ENCODE measurements around the gene PBX4. TPM values are rescaled to one million over a fixed set of nuclear protein-coding genes. Genes with fewer than 3 reads are reported as not detected.

Gene PBX4
- total RNA-seq, 1 donor from 2014 or later: 56.1 TPM

DNA sequence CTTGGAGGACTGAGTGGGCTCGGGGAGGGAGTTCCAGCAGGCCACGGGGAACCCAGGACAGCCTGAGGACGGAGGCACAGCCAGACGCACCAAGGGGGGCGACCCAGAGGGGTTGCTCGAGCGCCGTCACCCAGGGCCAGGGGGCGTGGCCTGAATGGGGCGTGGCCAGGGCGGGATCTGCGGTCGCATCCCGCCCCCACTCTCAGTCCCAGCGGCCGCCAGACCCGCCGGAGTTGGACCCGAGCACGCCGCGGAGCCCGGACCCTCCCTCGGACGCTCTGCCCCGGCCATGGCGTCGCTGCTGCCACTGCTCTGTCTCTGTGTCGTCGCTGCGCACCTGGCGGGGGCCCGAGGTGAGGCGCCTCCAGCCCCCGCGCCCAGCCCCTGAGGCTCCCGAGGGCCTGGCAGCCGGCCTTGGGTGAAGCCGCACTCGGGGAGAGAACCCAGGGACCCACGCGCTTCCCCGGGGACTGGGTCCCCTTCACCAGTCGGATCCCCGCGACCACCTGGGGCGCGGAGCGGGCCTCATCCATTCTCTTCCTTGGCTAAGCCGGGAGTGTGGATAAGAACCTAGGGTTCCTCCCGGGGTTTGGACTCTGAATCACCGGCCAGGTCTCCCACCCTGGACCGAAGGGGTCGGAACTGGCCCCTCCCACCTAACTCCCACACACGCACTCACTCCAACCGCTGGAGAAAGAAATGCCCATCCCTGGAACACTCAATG is 80.3 kb downstream of the PBX4 start, which contains the start of gene CILP2:
Gene CILP2 (plus strand): TSS at position 205 of the 724 bp plus-strand sequence. CDS start 85 bp downstream, at position 290.
- H3K9me3 Mint-ChIP-seq (ENCODE audit: unreplicated experiment): peaks cover 11% of the 10 kb centered on the region
- H3K27ac Mint-ChIP-seq (ENCODE audit: unreplicated experiment): peak within 1 kb of the TSS; percentile 57
- no peaks in the 10 kb centered on the region for H3K36me3 Mint-ChIP-seq (ENCODE audit: unreplicated experiment)
- peak; percentile 87 for DNase-seq
- TF ChIP-seq CTCF (IDR thresholded peaks at IDR 0.05; ENCODE audit: partially characterized antibody, unreplicated experiment): no peak
- peaks cover 16% of the 10 kb centered on the region for H3K4me1 Mint-ChIP-seq (ENCODE audit: low read depth, unreplicated experiment)
- H3K4me3 Mint-ChIP-seq (ENCODE audit: unreplicated experiment): peak within 1 kb of the TSS; percentile 84
- H3K27me3 Mint-ChIP-seq (ENCODE audit: unreplicated experiment): peaks cover 31% of the 10 kb centered on the region

DNA sequence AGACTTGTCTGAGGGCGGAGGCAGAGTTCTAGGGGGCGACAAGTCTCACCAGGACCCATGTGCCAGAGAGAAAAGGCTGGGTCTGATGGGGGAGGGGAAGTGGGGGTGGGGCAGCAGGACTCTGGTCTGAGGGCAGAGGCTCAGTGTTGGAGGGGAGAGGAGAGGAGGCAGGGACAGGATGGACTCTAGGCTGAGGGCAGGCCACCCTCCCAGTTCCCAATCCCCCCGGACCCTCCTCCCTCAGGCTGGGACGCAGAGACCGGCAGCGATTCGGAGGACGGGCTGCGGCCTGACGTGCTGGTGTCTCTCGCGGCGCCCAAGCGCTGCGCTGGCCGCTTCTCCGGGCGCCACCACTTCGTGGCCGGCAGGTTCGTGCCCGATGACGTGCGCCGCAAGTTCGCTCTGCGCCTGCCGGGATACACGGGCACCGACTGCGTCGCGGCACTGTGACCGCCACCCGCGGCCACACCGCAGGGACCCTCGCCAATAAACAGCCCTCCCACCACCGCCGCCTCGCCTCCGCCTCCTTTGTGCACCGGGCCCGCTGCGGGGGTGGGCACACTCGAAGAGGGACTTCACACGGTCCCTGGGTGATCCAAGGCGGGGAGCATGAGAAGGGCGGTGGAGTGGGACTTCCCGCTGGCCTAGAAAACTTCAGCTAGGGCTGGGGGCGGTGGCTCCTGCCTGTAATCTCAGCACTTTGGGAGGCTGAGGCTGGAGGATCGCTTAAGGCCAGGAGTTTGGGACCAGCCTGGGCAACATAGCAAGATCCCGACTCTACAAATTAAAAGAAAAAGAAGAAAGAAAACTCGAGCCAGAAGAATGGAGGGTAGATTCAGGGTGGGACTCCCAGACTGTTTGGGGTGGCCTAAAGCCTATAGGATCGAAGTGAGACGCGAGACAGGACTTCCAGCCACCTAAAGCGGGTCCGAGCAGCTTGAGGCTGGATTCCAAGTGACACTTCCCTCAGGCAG is 81.1 kb downstream of the PBX4 start:
- DNase-seq: peak; percentile 23
- no peak for TF ChIP-seq CTCF (IDR thresholded peaks at IDR 0.05; ENCODE audit: partially characterized antibody, unreplicated experiment)
- H3K4me1 Mint-ChIP-seq (ENCODE audit: low read depth, unreplicated experiment): peaks cover 18% of the 10 kb centered on the region
- H3K27ac Mint-ChIP-seq (ENCODE audit: unreplicated experiment): peak overlapping the region; percentile 55
- no peaks in the 10 kb centered on the region for H3K36me3 Mint-ChIP-seq (ENCODE audit: unreplicated experiment)
- peaks cover 29% of the 10 kb centered on the region for H3K27me3 Mint-ChIP-seq (ENCODE audit: unreplicated experiment)
- peak overlapping the region; percentile 64 for H3K4me3 Mint-ChIP-seq (ENCODE audit: unreplicated experiment)
- H3K9me3 Mint-ChIP-seq (ENCODE audit: unreplicated experiment): peaks cover 9% of the 10 kb centered on the region

GRCh38 chr19:19535311-19536191 is 82.9 kb downstream of the PBX4 start:
- no peaks in the 10 kb centered on the region for H3K36me3 Mint-ChIP-seq (ENCODE audit: unreplicated experiment)
- DNase-seq: no peak
- peaks cover 13% of the 10 kb centered on the region for H3K9me3 Mint-ChIP-seq (ENCODE audit: unreplicated experiment)
- no peak overlapping the region for H3K27ac Mint-ChIP-seq (ENCODE audit: unreplicated experiment)
- peaks cover 33% of the 10 kb centered on the region for H3K27me3 Mint-ChIP-seq (ENCODE audit: unreplicated experiment)
- no peak overlapping the region for H3K4me3 Mint-ChIP-seq (ENCODE audit: unreplicated experiment)
- TF ChIP-seq CTCF (IDR thresholded peaks at IDR 0.05; ENCODE audit: partially characterized antibody, unreplicated experiment): no peak
- peaks cover 20% of the 10 kb centered on the region for H3K4me1 Mint-ChIP-seq (ENCODE audit: low read depth, unreplicated experiment)

GRCh38 chr19:19534556-19535265 is 83.8 kb downstream of the PBX4 start:
- DNase-seq: no peak
- Mint-ChIP-seq H3K36me3 (ENCODE audit: unreplicated experiment) (no peaks in the 10 kb centered on the region), H3K27ac (ENCODE audit: unreplicated experiment) (no peak overlapping the region), H3K27me3 (ENCODE audit: unreplicated experiment) (peaks cover 33% of the 10 kb centered on the region), H3K4me3 (ENCODE audit: unreplicated experiment) (peak overlapping the region; percentile 1), H3K9me3 (ENCODE audit: unreplicated experiment) (peaks cover 13% of the 10 kb centered on the region), H3K4me1 (ENCODE audit: low read depth, unreplicated experiment) (peaks cover 20% of the 10 kb centered on the region)
- TF ChIP-seq CTCF (IDR thresholded peaks at IDR 0.05; ENCODE audit: partially characterized antibody, unreplicated experiment): no peak
